Fibroblast of skin of right biceps (primary cell): ENCODE data around the gene COPZ1.
"Not testable (repeated sequence)": the region's sequence is repeated elsewhere in the genome, so short reads cannot be mapped to it uniquely, and the experiment has no call there.

Experiments used
- DNase-seq: peaks from one replicate; pipeline ENCODE4 v3.0.0-alpha.2; 2013

COPZ1 gene

GRCh38 chr12:54324617-54325441 is at the start of gene COPZ1:
TSS of gene COPZ1 (plus strand) at chr12:54325131. CDS start at chr12:54325164, 33 bp downstream.
- peak; percentile 100 for DNase-seq

GRCh38 chr12:54276368-54276767 is 48.6 kb upstream of the COPZ1 start:
- no peak for DNase-seq

GRCh38 chr12:54277823-54278276 is 47.1 kb upstream of the COPZ1 start:
- peak; percentile 86 for DNase-seq

GRCh38 chr12:54279227-54279631 is 45.7 kb upstream of the COPZ1 start:
- DNase-seq = no peak

GRCh38 chr12:54279632-54280467 is 45.1 kb upstream of the COPZ1 start, which contains the start of gene CBX5:
TSS of gene CBX5 (minus strand) at chr12:54280122. CDS start at chr12:54257650, 22,472 bp downstream.
- DNase-seq = peak; percentile 100

GRCh38 chr12:54280468-54281260 is 44.3 kb upstream of the COPZ1 start, which contains the start of gene HNRNPA1:
TSS of gene HNRNPA1 (plus strand) at chr12:54280726. CDS start at chr12:54280808, 82 bp downstream.
- DNase-seq = peak; percentile 100

- DNase-seq = not testable (repeated sequence)
Observed at GRCh38 chr12:54281261-54281638, 43.7 kb upstream of the COPZ1 start.

GRCh38 chr12:54281694-54282093 is 43.2 kb upstream of the COPZ1 start:
- not testable (repeated sequence) for DNase-seq

- DNase-seq = no peak
Observed at GRCh38 chr12:54282949-54283593, 41.9 kb upstream of the COPZ1 start.

- DNase-seq = not testable (repeated sequence)
Observed at GRCh38 chr12:54284070-54284780, 40.7 kb upstream of the COPZ1 start.

- DNase-seq = no peak
Observed at GRCh38 chr12:54285150-54286041, 39.5 kb upstream of the COPZ1 start.

- no peak for DNase-seq
Observed at GRCh38 chr12:54286042-54287030, 38.6 kb upstream of the COPZ1 start.

GRCh38 chr12:54287261-54288157 is 37.4 kb upstream of the COPZ1 start:
- no peak for DNase-seq

GRCh38 chr12:54292083-54292930 is 32.6 kb upstream of the COPZ1 start:
- no peak for DNase-seq

- no peak for DNase-seq
Observed at GRCh38 chr12:54292931-54293241, 32.0 kb upstream of the COPZ1 start.

GRCh38 chr12:54294152-54294952 is 30.6 kb upstream of the COPZ1 start:
- DNase-seq = no peak
